ENCODE data around the gene GRIA3.
"Not testable (repeated sequence)": the region's sequence is repeated elsewhere in the genome, so short reads cannot be mapped to it uniquely, and the experiment has no call there.

GRIA3 gene

DNA sequence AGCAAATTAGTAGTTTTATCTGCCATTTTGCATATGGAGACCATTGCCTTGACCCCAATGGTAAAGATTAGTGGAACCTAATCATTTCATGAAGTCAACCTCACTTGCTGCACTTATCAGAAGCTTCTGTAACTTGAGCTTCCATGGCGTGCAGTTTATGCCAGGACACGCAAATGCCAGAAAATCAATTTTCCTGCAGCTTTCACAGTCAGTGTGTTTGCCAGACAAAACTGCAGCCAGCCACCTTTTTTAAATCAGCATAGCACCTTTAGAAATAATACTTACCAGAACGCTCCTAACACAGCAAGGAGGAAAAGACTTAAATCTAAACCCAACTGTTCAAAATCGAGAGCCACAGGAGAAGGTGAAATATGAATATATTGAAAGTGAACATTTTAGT, 265.3 kb downstream of the GRIA3 start:
- no peak for DNase-seq (ENCODE audit: low read depth in 2 of 2, low spot score in 1 of 2)

DNA sequence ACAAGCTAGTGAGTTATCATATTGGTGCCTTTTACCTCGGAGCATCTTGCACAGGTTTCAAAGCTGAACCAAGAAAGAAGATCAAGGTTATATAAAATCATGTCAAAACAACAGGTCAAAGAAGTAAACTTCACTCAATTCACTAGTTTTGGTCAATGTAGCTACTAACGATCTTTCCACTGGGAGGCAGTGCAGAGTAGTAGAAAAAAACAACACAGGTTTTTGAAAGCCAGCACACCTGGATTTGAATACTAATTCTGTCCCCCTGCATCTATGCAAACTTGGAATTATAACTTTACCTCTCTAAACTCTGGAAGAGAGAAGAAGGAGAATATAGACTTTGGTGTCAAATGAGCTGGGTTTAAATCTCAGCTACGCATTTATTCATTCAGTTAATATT, 266.1 kb downstream of the GRIA3 start:
- no peak for DNase-seq (ENCODE audit: low read depth in 2 of 2, low spot score in 1 of 2)

DNA sequence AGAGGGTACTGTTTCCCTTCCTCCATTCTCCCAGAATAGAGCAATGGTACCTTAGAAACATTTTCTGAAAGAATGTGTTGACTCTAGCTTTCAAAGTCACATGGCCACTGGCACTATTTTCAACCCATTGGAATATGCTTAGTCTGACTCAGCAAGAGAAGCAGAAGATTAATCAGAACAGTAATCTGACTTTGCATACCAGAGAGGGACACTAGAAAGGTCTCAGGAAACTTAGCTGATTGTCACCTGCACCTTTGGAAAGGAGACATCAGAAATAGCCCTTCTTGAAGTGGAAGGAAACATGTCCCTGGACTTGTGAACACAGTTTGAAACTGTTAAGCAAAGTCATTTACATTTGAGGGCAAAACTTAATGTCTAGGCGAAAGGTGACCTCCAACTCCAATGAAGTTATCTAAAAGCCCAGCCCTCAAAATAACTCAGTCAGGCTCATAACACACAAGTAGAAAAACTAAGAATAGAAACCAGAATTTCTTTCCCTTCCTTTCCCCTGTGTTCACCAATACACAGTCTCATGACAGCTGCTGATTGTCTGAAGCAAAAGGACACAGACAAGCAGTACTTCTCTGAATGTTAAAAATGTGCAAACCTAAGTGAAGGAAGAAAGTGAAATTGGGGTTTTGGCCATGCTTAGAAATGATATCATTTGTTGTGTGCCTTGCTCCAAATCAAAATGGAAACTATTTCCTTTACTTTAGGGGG, 270.8 kb downstream of the GRIA3 start:
- DNase-seq (ENCODE audit: low read depth in 2 of 2, low spot score in 1 of 2), result no peak

DNA sequence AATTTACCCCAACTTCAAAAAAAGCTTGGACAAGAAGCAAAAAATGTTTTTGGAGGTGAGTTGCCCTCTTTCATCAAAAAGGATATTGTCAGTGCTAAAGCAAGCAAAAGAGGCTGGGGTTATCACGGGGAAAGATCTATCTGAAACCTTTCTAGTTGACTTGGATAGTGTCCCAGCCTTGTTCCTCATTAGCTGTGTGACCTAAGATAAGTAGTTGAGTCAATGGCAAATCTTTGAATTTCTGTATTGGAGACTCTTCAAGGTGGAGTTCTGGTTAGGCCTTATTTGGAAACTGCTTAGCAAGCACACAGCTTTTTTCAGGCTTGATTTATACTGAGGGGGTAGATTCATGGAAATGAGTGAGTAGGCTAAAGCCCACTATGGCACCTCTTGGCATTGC, 271.6 kb downstream of the GRIA3 start:
- DNase-seq (ENCODE audit: low read depth in 2 of 2, low spot score in 1 of 2), result no peak

DNA sequence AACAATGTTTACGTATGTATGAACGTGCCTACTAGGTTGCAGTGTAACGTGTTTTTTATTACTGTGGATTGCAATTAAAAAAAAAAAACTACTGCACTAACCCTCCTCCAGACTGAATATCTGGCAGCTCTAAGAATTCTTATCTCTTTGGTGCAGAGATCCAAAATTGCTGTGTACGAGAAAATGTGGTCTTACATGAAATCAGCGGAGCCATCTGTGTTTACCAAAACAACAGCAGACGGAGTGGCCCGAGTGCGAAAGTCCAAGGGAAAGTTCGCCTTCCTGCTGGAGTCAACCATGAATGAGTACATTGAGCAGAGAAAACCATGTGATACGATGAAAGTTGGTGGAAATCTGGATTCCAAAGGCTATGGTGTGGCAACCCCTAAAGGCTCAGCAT, 280.6 kb downstream of the GRIA3 start:
- DNase-seq (ENCODE audit: low read depth in 2 of 2, low spot score in 1 of 2), result no peak

DNA sequence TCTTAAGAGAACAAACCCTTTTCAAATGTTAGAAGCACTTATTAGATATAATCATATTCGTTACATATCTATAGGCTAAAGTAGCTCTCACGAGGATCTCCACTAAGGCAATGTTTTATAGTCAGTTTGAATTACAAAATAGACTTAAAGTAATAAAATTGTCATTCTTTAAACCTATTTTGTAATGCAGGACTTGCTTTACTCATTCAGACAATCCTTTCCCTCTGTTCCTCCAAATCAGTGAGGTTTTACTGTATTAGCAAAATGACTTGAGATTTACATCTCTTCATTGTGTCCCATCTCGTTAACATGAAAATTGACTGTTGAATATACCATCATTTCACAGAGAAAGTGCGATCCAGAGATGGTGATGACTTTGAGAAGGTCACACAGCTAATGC, 284.4 kb downstream of the GRIA3 start:
- DNase-seq (ENCODE audit: low read depth in 2 of 2, low spot score in 1 of 2), result no peak

DNA sequence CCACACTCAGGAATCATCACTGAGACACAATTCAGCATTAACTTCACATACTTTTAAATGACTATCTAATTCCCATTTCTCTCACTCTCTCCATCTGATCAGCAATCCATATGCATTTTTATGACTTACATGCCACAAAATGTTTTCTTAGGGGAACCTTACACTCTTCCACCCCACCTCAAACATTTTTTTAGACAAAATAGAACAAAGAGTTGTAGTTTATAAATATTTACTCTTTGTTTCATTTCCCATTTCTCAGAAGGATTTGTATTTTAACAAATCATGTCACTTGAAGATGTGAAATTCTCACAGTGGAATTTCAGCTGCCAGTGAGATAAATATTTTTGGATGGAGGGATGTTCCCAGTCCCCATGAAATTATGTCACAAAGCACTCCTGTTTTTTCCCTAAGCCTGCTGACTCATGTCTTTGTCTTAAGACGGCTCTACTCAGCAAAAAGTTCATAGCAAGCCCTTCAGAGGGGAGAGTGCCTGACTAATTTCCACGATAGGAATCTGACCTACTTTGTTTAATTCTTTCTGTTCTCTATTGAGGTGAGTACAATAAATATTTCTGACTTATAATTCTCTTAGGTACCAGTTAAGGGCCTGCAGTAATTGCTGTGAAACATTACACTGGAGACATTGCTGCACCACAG, 291.1 kb downstream of the GRIA3 start:
- no peak for DNase-seq (ENCODE audit: low read depth in 2 of 2, low spot score in 1 of 2)

DNA sequence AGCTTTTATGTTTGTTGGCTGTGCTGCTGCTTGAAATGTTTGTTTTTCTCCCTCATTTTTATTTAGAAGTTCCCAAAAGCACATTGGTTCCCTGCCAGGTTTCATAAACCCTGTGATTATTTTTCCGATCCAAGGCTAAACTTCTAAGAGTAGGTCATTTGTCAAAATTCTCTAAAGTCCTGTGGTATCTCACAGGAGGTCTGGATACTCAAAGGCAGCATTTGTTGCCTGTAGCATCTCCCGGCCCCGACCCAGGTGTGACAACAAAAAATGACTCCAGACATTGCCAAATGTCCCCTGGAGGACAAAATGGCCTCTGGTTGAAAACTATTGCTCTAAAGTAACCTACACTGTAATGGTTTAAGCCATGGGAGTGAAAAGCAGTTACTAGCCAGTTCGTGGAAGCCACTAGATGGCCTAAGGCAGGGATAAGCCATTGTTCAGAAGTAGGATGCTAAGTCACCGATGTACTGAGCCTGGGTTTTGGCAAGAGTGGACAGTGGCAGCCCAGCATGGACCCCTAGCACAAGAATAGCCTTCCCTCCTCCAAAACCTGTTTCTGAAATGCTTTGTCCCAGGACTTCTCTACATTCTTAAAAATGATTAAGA, 292.6 kb downstream of the GRIA3 start:
- no peak for DNase-seq (ENCODE audit: low read depth in 2 of 2, low spot score in 1 of 2)

DNA sequence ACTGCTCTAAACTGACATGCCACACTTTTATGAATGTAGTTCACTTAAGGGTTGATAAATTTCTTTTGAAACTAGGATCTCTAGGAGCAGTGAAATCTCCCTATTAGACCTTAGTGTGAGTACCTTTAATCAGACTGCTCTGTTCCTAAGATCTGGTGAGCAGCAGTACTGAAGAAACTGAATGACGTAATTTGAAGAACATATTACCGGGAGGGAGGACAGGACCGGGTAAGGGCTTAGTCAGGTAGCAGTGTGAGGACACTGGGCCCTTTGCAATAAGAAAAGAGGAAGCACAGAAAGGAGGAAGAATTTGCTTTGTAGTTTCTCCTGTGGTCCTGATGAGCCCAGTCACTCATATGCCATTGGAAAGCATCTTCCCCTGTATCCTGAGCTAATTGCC, 293.6 kb downstream of the GRIA3 start:
- no peak for DNase-seq (ENCODE audit: low read depth in 2 of 2, low spot score in 1 of 2)

DNA sequence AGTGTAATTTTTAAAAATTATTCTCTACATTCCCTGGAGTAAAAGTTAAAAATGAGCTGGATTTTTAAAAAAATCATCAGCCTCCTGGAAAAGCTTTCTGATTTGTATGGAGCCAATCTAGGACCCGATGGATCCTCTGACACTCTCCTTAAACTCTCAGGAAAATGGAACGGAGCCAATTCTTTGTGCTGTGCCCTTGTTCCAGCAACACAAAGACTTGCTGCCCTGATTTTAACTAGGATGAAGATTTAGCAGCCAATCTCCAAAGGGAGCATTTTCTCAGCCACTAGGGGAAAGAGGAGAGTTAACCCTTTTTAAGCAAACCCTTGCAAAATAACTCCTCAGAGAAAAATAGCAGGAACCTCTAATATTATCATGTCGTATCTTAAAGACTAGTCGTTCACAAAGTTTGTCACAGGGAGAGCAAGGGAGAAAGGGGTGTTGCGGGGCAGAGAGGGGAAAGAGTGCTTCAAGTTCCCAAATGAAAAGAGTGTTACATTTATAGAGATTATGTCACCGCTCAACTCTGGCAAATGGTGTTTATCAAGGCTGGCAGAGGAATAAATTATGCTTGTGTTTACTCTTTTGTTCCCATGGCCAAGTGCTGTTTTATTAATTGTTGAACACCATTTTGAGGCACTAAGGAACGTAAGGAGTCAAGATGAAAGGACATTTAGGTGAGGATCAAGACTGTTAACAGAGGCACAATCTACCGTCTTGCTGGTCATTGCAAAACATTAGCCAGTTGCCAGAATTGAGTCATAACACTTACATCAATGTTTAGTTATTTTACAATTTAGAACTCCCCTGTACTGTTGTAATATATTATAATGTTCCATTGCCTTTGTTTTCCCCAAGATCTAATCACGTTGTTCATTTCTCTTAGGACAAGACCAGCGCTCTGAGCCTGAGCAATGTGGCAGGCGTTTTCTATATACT, 298.1 kb downstream of the GRIA3 start:
- no peak for DNase-seq (ENCODE audit: low read depth in 2 of 2, low spot score in 1 of 2)

DNA sequence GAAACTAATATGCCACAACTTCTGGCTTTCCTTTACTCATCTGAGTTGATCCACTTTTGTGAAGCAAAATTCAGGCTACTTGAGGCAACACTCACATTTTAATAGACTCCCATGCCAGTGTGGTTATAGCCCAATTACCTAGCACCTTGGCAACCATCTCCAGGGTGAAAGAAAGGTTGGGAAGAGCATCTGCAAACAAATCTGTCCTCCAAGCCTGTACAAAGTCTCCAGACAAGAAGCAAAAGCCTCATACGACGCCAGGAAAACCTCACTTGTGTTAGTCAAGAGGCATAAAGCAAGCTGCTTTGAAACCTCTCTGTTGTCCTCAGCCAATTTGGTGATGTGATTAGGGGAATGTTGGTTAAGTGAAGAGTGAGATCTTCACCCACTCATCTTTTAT, 302.2 kb downstream of the GRIA3 start:
- no peak for DNase-seq (ENCODE audit: low read depth in 2 of 2, low spot score in 1 of 2)

DNA sequence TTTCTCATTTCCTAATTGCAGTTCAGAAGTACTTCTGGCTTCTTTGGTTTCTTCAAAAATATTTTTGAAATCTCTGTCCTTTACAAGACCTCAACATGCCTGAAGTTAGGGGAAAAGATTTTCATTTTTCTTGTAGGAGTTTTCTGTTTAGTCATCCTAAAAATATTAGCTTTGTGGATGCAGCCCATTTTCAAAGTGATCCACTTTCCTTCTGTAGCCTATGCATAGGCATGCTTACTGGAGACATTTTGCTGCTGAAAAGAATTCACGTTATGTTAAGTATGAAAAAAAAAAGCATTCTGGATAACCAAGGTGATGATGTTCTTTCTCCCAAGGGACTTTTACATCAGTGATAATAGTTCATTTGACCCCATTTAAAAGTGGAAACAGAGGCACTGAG, 303.2 kb downstream of the GRIA3 start:
- no peak for DNase-seq (ENCODE audit: low read depth in 2 of 2, low spot score in 1 of 2)

DNA sequence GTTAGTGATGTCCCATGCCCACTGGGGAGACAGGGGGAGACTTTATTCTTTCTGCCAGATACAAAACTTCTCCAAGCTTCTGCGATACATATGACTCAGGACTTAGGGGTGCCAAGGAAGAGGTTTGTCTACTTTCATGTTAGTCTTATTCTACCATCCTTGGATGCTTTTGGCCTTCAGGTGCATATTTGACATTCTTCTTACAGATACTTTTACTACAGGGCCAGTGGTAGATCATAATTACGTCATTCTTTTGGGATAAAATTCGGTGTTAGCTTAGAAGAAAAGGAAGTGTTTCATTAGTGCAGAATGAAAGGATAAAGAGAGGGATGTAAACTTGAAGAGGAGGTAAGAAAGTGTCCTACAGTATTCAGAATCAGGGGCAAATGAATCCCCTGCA, 303.6 kb downstream of the GRIA3 start:
- no peak for DNase-seq (ENCODE audit: low read depth in 2 of 2, low spot score in 1 of 2)

DNA sequence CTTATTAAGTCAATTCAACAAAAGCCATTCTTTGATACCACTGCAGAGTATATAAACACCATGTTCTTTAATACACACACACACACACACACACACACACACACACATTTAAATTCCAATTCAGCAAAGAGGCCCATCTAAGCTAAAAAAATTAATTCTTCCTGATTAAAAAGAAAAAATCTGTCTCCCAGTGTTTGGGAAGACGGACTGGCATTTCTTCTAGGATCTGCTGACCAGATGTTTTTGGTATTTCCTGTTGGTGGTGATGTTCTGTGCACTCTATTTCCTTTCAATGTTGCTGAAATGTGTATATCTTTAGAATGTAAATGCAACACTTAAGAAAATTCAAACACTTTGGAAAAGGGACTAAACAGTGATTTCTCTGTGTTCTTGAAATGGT, 304.9 kb downstream of the GRIA3 start:
- no peak for DNase-seq (ENCODE audit: low read depth in 2 of 2, low spot score in 1 of 2)

DNA sequence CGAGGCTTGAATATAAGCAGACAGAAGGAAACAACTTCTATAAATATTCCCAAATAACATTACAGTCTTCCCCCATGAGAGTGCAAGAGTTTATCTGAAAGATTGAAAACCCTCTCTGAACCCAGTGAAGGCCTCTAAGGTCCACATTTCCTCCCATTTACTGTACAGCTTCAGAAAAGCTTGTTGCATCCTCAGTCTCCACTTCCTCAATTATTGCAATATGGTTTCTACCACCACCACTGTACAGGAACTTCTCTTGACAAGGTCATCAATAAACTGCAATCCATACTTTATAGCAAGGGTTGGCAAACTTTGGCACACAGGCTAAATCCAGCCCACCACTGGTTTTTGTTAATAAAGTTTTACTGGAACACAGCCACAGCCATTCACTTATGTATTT, 309.8 kb downstream of the GRIA3 start:
- DNase-seq (ENCODE audit: low read depth in 2 of 2, low spot score in 1 of 2), result no peak

DNA sequence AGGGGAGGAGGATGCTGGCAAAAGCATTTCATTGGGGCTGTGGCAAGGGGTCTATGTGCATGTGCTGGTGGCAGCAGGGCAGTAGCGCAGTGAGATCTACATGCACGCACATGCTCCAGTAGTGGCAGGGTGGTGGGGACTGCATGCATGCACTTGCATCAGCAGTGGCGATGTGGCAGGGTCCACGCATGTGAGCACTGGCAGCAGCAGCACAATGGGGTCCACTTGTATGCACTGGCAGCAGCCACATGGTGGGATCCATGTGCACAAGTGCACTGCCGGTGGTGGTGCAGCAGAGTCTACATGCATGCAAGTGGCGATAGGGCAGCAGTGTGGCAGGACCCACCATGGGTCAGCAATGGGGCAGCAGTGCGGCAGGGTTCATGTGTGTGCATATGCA, 315.7 kb downstream of the GRIA3 start:
- DNase-seq (ENCODE audit: low read depth in 2 of 2, low spot score in 1 of 2), result no peak

DNA sequence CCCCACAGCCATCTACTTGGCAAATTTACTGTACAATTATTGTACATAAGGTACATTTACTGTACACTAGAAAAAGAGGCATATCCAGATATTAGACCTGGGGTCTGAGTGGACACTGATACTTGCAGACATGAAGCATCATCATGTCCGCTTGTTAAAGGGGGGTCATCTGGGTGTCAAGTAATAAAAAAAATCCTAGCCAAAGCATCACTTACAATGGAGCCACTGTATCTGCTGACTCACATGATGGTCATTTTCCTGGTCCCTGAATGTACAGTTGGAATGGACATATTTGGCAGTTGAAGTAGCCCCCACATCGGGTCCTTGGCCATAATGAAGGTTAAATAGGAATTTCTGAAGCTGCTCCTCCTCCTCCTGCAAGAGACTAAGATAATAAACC, 320.0 kb downstream of the GRIA3 start:
- no peak for DNase-seq (ENCODE audit: low read depth in 2 of 2, low spot score in 1 of 2)

DNA sequence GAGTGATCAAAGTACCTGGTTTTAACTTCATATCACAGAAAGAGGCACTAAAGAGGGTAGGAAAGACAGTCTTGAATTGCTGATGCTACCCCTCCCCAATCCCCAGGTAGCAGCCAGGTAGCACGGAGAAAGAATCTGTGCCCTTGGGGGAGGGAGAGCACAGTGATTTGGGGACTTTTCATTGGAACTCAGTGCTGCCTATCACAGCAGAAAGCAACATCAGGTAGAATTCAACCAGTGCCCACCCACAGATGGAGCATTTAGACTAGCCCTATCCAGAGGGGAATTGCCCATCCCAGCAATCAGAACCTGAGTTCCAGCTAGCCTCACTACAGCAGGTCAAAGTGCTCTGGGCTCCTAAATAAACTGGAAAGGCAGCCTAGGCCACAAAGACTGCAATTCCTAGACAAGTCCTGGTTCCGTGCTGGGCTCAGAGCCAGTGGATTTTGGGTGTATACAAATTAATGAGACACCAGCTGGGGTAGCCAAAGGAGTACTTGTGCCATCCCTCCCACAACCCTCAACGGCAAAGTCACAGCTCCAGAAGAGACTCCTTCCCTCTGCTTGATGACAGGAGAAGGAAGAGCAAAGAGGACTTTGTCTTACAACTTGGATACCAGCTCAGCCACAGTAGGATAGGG, 320.7 kb downstream of the GRIA3 start:
- no peak for DNase-seq (ENCODE audit: low read depth in 2 of 2, low spot score in 1 of 2)

DNA sequence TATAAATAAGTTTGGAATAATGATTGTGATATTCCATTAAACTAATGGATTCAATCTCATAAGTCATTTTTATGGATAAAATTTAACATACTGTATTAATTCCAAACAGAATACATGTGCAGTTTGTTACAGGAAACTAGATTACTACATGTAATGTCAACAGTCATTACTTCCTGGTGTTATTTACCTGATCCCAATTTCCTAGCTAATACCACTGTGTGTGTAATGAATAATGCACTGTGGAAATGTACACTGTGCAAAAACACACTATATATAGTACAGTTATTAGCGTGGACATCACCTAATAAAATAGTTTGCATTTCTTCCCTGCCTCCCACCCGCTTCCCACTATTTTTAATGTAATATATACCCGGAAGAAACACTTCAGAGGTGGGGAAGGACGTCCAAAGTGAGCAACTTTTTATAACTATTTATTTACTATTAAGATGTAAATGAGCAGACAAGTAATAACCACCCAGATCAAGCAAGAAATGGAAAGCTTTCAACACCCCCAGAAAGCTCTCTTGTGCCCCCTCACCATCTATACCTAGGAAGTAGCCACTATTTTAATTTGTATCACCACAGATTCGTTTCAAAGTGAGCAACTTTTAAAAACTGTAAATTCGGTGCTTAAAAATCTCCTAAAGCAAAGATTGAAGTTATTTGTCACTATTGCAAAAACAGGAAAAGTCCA, 329.7 kb downstream of the GRIA3 start:
- no peak for DNase-seq (ENCODE audit: low read depth in 2 of 2, low spot score in 1 of 2)

DNA sequence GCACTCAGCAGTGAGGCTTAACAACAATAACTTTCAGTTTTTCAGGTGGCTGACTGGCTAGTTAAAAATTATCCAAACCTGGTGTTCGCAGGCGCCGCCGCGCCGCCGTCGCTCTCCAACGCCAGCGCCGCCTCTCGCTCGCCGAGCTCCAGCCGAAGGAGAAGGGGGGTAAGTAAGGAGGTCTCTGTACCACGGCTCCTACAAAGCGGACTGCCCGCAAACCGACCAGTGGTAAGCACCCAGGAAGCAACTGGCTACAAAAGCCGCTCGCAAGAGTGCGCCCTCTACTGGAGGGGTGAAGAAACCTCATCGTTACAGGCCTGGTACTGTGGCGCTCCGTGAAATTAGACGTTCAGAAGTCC, 330.2 kb downstream of the GRIA3 start:
- DNase-seq (ENCODE audit: low read depth in 2 of 2, low spot score in 1 of 2), result not testable (repeated sequence)

DNA sequence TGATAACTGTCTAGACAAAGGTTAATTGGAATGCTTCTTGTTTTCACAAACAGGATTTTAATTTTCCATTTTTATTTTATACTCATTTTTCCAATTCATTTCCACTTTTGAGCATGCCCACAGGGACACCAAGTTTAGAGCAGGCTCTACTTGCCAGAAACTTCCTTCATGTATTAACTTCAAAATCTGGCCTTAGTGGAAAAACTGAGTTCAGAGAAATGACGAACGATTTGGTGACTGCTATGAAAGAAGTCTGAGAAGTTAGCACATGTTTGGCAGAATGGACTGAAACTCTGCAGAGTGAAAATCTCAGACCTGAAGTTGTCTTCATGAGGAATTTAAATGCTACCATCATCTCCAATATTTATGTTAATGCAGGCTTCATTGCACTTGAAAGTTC, 334.7 kb downstream of the GRIA3 start:
- no peak for DNase-seq (ENCODE audit: low read depth in 2 of 2, low spot score in 1 of 2)

All from stimulated activated CD8-positive, alpha-beta memory T cell treated with anti-CD3 and anti-CD28 coated beads, Interleukin-4, amount 100 ng/mL, for 4 hours (primary cell).